ENCODE results near the gene STON2.
A peak's percentile ranks its signal among the peaks of the same experiment; 100 is the strongest.

Gene STON2

GRCh38 chr14:81367563-81367962, 32.6 kb downstream of the STON2 start:
- DNase-seq = peak; percentile 40
- Mint-ChIP-seq H3K27me3 (ENCODE audit: low read depth, poor library complexity) (no peaks in the 10 kb centered on the region), H3K4me3 (no peak overlapping the region), H3K4me1 (peaks cover 46% of the 10 kb centered on the region), H3K36me3 (ENCODE audit: low read depth) (no peaks in the 10 kb centered on the region), H3K27ac (no peak overlapping the region), H3K9me3 (no peaks in the 10 kb centered on the region)
- TF ChIP-seq, protein P1, sequence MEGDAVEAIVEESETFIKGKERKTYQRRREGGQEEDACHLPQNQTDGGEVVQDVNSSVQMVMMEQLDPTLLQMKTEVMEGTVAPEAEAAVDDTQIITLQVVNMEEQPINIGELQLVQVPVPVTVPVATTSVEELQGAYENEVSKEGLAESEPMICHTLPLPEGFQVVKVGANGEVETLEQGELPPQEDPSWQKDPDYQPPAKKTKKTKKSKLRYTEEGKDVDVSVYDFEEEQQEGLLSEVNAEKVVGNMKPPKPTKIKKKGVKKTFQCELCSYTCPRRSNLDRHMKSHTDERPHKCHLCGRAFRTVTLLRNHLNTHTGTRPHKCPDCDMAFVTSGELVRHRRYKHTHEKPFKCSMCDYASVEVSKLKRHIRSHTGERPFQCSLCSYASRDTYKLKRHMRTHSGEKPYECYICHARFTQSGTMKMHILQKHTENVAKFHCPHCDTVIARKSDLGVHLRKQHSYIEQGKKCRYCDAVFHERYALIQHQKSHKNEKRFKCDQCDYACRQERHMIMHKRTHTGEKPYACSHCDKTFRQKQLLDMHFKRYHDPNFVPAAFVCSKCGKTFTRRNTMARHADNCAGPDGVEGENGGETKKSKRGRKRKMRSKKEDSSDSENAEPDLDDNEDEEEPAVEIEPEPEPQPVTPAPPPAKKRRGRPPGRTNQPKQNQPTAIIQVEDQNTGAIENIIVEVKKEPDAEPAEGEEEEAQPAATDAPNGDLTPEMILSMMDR (IDR thresholded peaks at IDR 0.05) = no peak

DNA sequence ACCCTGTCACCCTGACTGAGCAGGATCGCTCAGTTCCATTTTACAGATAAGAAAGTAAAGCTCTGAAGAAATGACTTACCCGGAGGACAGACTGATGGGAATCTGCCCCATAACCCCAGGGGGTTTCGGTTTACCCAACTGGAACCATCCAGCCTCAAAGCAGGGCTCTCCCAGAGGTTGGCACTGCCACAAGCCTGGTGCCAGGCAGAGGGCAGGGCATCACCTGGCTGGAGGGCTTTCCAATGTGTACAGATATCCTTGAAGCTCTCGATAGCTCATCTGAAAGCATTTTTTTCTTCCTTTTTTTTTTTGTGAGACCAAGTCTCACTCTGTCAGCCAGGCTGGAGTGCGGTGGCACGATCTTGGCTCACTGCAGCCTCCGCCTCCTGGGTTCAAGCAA, 33.2 kb downstream of the STON2 start:
- Mint-ChIP-seq H3K27me3 (ENCODE audit: low read depth, poor library complexity) (no peaks in the 10 kb centered on the region), H3K36me3 (ENCODE audit: low read depth) (no peaks in the 10 kb centered on the region), H3K27ac (no peak overlapping the region), H3K4me1 (peaks cover 46% of the 10 kb centered on the region), H3K9me3 (no peaks in the 10 kb centered on the region), H3K4me3 (no peak overlapping the region)
- DNase-seq = no peak
- TF ChIP-seq, protein P1 (IDR thresholded peaks at IDR 0.05) = no peak

- H3K9me3 Mint-ChIP-seq = no peaks in the 10 kb centered on the region
- TF ChIP-seq, protein P1 (IDR thresholded peaks at IDR 0.05) = no peak
- no peak overlapping the region for H3K27ac Mint-ChIP-seq
- DNase-seq = no peak
- no peaks in the 10 kb centered on the region for H3K27me3 Mint-ChIP-seq (ENCODE audit: low read depth, poor library complexity)
- H3K4me1 Mint-ChIP-seq = peaks cover 46% of the 10 kb centered on the region
- no peaks in the 10 kb centered on the region for H3K36me3 Mint-ChIP-seq (ENCODE audit: low read depth)
- H3K4me3 Mint-ChIP-seq = no peak overlapping the region
Observed at GRCh38 chr14:81366214-81366613, 33.9 kb downstream of the STON2 start.

GRCh38 chr14:81363746-81364378, 36.3 kb downstream of the STON2 start:
- TF ChIP-seq, protein P1 (IDR thresholded peaks at IDR 0.05) = no peak
- Mint-ChIP-seq H3K27ac (no peak overlapping the region), H3K36me3 (ENCODE audit: low read depth) (no peaks in the 10 kb centered on the region), H3K27me3 (ENCODE audit: low read depth, poor library complexity) (no peaks in the 10 kb centered on the region), H3K4me1 (peaks cover 36% of the 10 kb centered on the region), H3K9me3 (no peaks in the 10 kb centered on the region), H3K4me3 (no peak overlapping the region)
- DNase-seq = no peak

DNA sequence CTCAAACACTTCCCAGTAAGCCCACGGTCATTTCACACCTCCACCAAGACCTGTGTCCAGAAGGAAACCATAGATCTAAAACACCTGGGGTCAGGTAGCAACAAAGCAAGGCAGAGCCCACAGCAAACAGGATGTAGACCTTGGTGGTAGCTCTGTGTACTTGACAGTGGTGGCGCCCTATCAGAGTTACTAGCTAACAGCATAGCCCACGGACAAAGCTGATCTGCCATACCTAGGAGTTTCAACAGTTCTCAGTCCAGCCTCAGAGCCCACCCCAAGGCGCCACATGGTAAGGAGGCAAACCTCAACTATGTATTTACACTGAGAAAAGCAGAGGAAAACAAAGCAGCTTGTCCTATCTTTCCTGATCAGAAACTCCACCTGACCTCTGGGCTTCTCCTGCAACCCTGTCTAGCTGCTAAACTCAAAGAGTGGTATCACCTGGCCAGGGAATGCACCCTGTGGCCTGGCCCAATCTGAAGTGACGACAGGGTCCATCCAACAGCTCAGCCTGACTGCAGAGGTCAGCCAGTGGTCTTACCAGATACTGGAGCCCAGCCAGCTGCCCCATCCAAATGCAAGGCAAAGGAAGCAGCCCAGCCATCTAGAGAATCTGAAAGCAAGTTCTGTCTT, 46.3 kb downstream of the STON2 start:
- TF ChIP-seq, protein P1 (IDR thresholded peaks at IDR 0.05) = no peak
- H3K4me1 Mint-ChIP-seq = no peaks in the 10 kb centered on the region
- H3K36me3 Mint-ChIP-seq (ENCODE audit: low read depth) = peaks cover 11% of the 10 kb centered on the region
- peaks cover 28% of the 10 kb centered on the region for H3K9me3 Mint-ChIP-seq
- DNase-seq = no peak
- H3K27me3 Mint-ChIP-seq (ENCODE audit: low read depth, poor library complexity) = no peaks in the 10 kb centered on the region
- no peak overlapping the region for H3K4me3 Mint-ChIP-seq
- H3K27ac Mint-ChIP-seq = no peak overlapping the region

DNA sequence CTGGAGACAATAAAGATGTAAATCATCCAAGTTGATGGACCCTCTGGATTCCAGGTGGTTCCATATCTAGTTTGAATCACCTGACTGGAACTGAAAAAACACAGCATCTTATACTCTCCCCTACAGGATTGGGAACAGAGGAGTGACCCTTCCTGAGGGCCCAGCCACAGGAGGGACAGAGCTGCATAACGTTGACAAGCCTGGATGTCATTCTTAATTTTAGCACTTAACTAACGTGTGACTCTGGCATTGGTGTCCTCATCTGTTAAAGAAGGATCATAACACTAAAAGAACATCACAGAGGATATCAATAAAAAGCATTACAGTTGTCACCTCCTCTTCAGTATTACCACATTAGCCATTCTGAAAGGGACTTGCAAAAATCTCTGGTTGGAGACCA, 47.7 kb downstream of the STON2 start:
- no peaks in the 10 kb centered on the region for H3K4me1 Mint-ChIP-seq
- H3K27me3 Mint-ChIP-seq (ENCODE audit: low read depth, poor library complexity) = no peaks in the 10 kb centered on the region
- H3K27ac Mint-ChIP-seq = no peak overlapping the region
- H3K36me3 Mint-ChIP-seq (ENCODE audit: low read depth) = peaks cover 11% of the 10 kb centered on the region
- H3K9me3 Mint-ChIP-seq = peaks cover 28% of the 10 kb centered on the region
- no peak overlapping the region for H3K4me3 Mint-ChIP-seq
- no peak for DNase-seq
- TF ChIP-seq, protein P1 (IDR thresholded peaks at IDR 0.05) = no peak
